ENCODE results near the gene TTC33.

- TF ChIP-seq CTCF (IDR thresholded peaks at IDR 0.05; ENCODE audit: insufficient read depth, low read length, poor library complexity, severe bottlenecking) = no peak
- TF ChIP-seq EZH2phosphoT487 (conservative IDR thresholded peaks at IDR 0.05; ENCODE audit: low read length) = no peak
These were observed 39.2 kb downstream of the TTC33 start for GRCh38 chr5:40716590-40716989.

All from SU-DHL-6 (cell line).